Ishikawa (cell line): ENCODE measurements around the gene CD6.

Source experiments
- CEBPB ChIP-seq: IDR thresholded peaks from 2 replicates; pipeline ENCODE4 v1.6.1; 2012
- CREB1 ChIP-seq: IDR thresholded peaks from 2 replicates; pipeline ENCODE4 v1.6.1; 2012; ENCODE audit warnings: low read depth
- EGR1 ChIP-seq: IDR thresholded peaks from 2 replicates; pipeline ENCODE4 v1.6.1; 2012
- EP300 ChIP-seq: IDR thresholded peaks from 2 replicates; pipeline ENCODE4 v1.6.1; 2012; ENCODE audit warnings: borderline replicate concordance
- FOXM1 ChIP-seq: IDR thresholded peaks from 2 replicates; pipeline ENCODE4 v1.6.1; 2012; ENCODE audit warnings: low read depth, borderline replicate concordance
- NFIC ChIP-seq: IDR thresholded peaks from 2 replicates; pipeline ENCODE4 v1.6.1; 2012
- RAD21 ChIP-seq: IDR thresholded peaks from 2 replicates; pipeline ENCODE4 v1.6.1; 2012; ENCODE audit warnings: low read depth
- REST ChIP-seq: IDR thresholded peaks from 2 replicates; pipeline ENCODE4 v1.6.1; 2012; ENCODE audit warnings: low read depth, mild to moderate bottlenecking
- TAF1 ChIP-seq: IDR thresholded peaks from 2 replicates; pipeline ENCODE4 v1.6.1; 2012; ENCODE audit warnings: low read depth, mild to moderate bottlenecking
- TCF12 ChIP-seq: IDR thresholded peaks from 2 replicates; pipeline ENCODE4 v1.6.1; 2012; ENCODE audit warnings: low read depth
- TEAD4 ChIP-seq: IDR thresholded peaks from 2 replicates; pipeline ENCODE4 v1.6.1; 2012
- YY1 ChIP-seq: IDR thresholded peaks from 2 replicates; pipeline ENCODE4 v1.6.1; 2012; ENCODE audit warnings: low read depth
- ZBTB7A ChIP-seq: IDR thresholded peaks from 2 replicates; pipeline ENCODE4 v1.6.1; 2012; ENCODE audit warnings: low read depth
- TF ChIP-seq, protein P1 (sequence below): IDR thresholded peaks from 2 replicates; pipeline ENCODE4 v1.6.1; 2012
- TF ChIP-seq, protein P2 (sequence below): IDR thresholded peaks from 2 replicates; pipeline ENCODE4 v1.6.1; 2012

Gene CD6

GRCh38 chr11:60946601-60947264 is 24.7 kb upstream of the CD6 start:
- no peak for TF ChIP-seq EP300
- TF ChIP-seq, protein P1, sequence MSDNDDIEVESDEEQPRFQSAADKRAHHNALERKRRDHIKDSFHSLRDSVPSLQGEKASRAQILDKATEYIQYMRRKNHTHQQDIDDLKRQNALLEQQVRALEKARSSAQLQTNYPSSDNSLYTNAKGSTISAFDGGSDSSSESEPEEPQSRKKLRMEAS: no peak

DNA sequence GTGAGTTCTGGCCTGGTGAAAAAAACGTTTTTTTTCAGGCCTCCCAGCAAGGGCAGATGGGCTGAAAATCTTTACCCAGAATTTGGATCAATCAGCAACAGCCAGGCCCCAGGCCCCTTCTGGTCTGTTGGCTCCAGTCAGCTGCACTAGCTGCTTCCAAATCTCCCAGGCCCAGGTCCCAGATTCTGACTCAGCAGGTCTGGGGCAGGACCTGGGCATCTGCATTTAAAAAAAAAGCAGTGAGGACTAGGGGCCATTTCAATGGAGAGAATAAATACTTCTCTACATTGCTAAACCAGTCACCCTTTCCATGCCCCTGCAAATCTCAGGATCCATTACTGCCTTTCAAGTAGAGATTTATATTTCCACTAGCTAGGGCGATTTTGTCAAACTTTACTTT is 23.8 kb upstream of the CD6 start:
- no peak for TF ChIP-seq TEAD4
- no peak for TF ChIP-seq REST
- no peak for TF ChIP-seq ZBTB7A
- TF ChIP-seq, protein P2, sequence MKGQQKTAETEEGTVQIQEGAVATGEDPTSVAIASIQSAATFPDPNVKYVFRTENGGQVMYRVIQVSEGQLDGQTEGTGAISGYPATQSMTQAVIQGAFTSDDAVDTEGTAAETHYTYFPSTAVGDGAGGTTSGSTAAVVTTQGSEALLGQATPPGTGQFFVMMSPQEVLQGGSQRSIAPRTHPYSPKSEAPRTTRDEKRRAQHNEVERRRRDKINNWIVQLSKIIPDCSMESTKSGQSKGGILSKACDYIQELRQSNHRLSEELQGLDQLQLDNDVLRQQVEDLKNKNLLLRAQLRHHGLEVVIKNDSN: no peak
- TF ChIP-seq TCF12: no peak
- TF ChIP-seq NFIC: no peak
- no peak for TF ChIP-seq CREB1
- TF ChIP-seq RAD21: no peak
- TF ChIP-seq EGR1: no peak
- TF ChIP-seq, protein P1: no peak
- TF ChIP-seq YY1: no peak
- no peak for TF ChIP-seq EP300
- TF ChIP-seq CEBPB: no peak
- no peak for TF ChIP-seq TAF1
- TF ChIP-seq FOXM1: no peak

GRCh38 chr11:60948250-60948649 is 23.2 kb upstream of the CD6 start:
- TF ChIP-seq CEBPB (no peak), TCF12 (no peak), YY1 (no peak), NFIC (no peak), CREB1 (no peak), EGR1 (no peak), RAD21 (no peak), TEAD4 (no peak)
- TF ChIP-seq, protein P2: no peak

- TF ChIP-seq CEBPB (no peak), CREB1 (no peak), EGR1 (no peak), FOXM1 (no peak), RAD21 (no peak), TEAD4 (no peak), TAF1 (no peak)
Measured at GRCh38 chr11:60950024-60950423, 21.5 kb upstream of the CD6 start.

- TF ChIP-seq TEAD4: no peak
- TF ChIP-seq TAF1: no peak
- TF ChIP-seq, protein P1: no peak
- TF ChIP-seq RAD21: no peak
- no peak for TF ChIP-seq CEBPB
- no peak for TF ChIP-seq YY1
- no peak for TF ChIP-seq CREB1
- no peak for TF ChIP-seq REST
Measured at GRCh38 chr11:60950933-60951605, 20.4 kb upstream of the CD6 start.

DNA sequence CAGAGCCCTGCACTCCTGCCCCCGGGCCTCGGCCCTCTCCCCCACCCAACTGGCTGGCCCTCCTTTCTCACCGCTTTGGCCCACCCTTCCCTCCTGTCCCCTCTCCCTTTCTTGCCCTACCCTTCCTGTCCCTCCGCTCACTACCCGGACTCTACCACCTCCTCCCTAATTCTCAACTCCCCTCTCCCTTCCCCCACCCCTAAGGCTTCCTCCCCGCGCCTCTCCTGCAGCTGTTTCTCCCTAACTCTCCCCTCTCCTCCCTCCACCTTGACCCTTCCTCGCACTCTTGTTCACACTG is 19.9 kb upstream of the CD6 start:
- no peak for TF ChIP-seq ZBTB7A
- no peak for TF ChIP-seq NFIC
- TF ChIP-seq TCF12: no peak
- TF ChIP-seq RAD21: no peak
- no peak for TF ChIP-seq CREB1
- no peak for TF ChIP-seq EGR1
- no peak for TF ChIP-seq TEAD4
- no peak for TF ChIP-seq TAF1
- no peak for TF ChIP-seq REST
- TF ChIP-seq EP300: no peak
- TF ChIP-seq, protein P1: no peak
- no peak for TF ChIP-seq FOXM1
- no peak for TF ChIP-seq YY1
- TF ChIP-seq, protein P2: no peak
- TF ChIP-seq CEBPB: no peak
